HG03442 (cell line): ENCODE data around the gene JMJD1C.

Source experiments
- ATAC-seq: cut with Tn5 transposase; IDR thresholded peaks from one replicate; pipeline ENCODE4 v1.9.1; 2021; ENCODE audit warnings: mild to moderate bottlenecking, moderate library complexity; ENCODE audit not compliant: unreplicated experiment

JMJD1C gene

GRCh38 chr10:63146503-63146902 lies 319.3 kb downstream of the JMJD1C start:
- ATAC-seq = no peak

GRCh38 chr10:63145782-63146181 lies 320.0 kb downstream of the JMJD1C start:
- ATAC-seq = no peak

DNA sequence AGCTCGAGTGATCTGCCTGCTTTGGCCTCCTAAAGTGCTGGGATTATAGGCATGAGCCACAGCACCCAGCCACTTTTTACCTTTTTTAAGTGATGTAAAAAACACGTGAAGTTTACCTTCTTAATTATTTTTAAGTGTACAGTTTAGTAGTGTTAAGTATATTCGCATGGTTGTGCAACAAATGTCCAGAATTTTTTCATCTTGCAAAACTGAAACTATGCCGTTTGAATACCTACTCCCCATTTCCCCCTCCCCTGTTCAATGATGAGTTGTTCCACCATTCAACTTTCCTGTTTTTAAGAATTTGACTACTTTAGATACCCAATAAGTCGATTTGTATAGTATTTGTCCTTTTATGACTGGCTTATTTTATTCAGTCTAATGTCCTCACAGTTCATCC lies 321.8 kb downstream of the JMJD1C start:
- ATAC-seq = no peak

- no peak for ATAC-seq
Measured at GRCh38 chr10:63142136-63142535, 323.6 kb downstream of the JMJD1C start.

GRCh38 chr10:63140077-63140476 lies 325.7 kb downstream of the JMJD1C start:
- ATAC-seq = no peak

GRCh38 chr10:63137306-63137705 lies 328.5 kb downstream of the JMJD1C start:
- ATAC-seq = no peak

DNA sequence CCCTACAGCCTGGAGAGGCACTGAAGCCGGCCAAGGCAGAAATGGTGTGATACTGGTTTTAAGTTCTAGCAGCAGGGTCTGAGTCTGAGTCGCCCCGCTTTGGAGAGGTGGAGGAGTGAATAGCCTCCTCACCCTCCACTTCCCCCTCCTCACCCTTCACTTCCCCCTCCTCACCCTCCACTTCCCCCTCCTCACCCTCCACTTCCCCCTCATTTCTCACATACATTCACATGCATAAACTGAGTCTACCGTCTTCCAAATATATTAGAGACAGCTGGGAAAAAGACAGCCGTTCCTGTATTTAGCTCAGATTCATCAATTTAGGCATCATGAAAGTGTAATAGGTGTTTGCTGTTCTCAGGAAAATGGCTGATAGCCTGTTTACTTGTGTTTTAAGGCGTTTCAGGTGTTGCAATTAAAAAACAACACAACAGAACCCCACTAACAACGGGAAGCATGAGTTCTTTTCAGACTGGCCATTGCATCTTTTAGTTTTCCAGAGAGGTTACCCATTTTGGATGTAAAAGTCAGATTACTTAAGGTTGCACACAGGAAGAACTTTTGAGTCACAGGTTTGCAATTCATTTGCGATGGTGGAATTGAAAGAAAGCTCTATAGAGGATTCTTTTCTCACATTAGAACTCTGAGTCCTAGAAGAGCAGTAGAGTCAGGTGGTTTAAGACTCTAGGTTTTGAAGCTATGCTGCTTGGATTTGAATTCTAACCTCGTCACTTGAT lies 331.8 kb downstream of the JMJD1C start:
- ATAC-seq = no peak

- peak; percentile 96 for ATAC-seq
Measured at GRCh38 chr10:63133056-63133820, 332.5 kb downstream of the JMJD1C start, which contains the start of gene NRBF2. Gene NRBF2, plus strand, starts transcription at chr10:63133328. Its CDS starts 143 bp downstream, at chr10:63133471.

DNA sequence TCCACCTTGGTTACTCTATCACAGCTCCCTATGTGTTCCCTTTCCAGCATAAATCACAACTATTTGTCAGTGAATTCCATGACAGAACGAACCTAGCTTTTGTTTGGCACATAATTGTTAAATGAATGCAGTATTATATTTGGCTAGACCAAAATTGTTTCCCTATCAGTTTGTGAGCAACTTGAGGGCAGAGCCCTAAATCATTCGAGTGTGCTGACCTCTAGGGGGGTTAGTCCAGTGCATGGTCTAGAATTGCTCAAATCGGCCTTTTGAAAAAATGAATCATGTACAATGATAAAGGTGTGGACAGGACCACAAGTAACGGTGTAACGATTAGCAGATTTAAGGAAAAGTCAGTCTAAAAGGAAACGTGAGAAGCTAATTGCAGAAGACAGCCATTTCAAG lies 333.1 kb downstream of the JMJD1C start:
- no peak for ATAC-seq

GRCh38 chr10:63129888-63130287 lies 335.9 kb downstream of the JMJD1C start:
- no peak for ATAC-seq

DNA sequence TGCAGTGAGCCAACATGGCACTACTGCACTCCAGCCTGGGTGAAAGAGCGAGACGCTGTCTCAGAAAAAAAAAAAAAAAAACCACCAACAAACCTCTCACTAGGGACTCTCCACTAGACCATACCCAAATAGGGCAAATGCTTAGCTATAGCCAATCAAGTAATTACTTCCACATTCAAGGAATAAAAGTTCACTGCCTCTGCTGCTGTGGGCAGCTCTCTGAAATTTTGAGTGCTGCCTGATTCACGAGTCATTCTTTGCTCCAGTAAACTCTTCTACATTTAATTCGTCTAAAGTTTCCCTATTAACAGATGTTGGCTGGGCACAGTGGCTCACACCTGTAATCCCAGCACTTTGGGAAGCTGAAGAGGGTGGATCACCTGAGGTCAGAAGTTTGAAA lies 337.3 kb downstream of the JMJD1C start:
- no peak for ATAC-seq

- ATAC-seq = no peak
Measured at GRCh38 chr10:63125459-63125858, 340.3 kb downstream of the JMJD1C start.

- no peak for ATAC-seq
Measured at GRCh38 chr10:63123727-63124362, 341.9 kb downstream of the JMJD1C start.

- no peak for ATAC-seq
Measured at GRCh38 chr10:63120554-63120953, 345.2 kb downstream of the JMJD1C start.

DNA sequence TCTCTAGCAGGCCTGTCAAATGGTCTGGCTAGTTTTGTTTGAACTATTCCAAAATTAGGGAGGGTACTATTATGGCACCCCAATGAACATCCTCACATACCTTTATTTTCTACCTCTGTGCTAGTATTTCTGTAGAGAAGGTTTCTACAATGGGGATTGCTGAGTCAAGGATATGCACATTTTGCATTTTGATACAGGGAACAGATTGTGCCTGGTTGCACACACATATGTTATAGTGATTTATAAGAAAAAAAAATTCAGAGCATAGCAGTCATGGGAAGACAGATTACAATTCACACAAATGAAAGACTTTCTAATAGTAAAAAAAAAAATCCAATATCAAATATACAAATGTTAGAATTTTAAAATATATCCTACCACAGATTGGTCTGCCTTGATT lies 346.7 kb downstream of the JMJD1C start:
- no peak for ATAC-seq
